HepG2 (cell line): ENCODE data around the gene PTGES3. TPM values are rescaled to one million over a fixed set of nuclear protein-coding genes. Genes with fewer than 3 reads are reported as not detected.

ENCODE experiments used
- ASH2L ChIP-seq: fragments of 300-600, 200-600 bp; sonication (generic); IDR thresholded peaks from 2 replicates; pipeline ENCODE4 v1.7.0; 2017; ENCODE audit warnings: low read depth, mild to moderate bottlenecking, moderate library complexity, mixed read lengths, low read length; ENCODE audit not compliant: insufficient read length
- ATF7 ChIP-seq, 2 experiments: fragments of 450-650 bp in 1 of 2; sonication (generic) in 1 of 2; formaldehyde crosslinking in 1 of 2; IDR thresholded peaks; 2 replicates each; pipeline versions ENCODE4 v1.4.0 to v1.6.1; 2016 to 2020; ENCODE audit warnings: antibody characterized with exemption in 1 of 2, mild to moderate bottlenecking in 1 of 2, missing genetic modification reagents in 1 of 2
- KAT8 ChIP-seq: IDR thresholded peaks from 2 replicates; pipeline ENCODE4 v1.6.1; 2016; ENCODE audit warnings: missing genetic modification reagents, missing compliant biosample characterization
- NCOA1 ChIP-seq: sonication (generic); formaldehyde crosslinking; IDR thresholded peaks from 2 replicates; pipeline ENCODE4 v1.9.0; 2021; ENCODE audit warnings: missing genetic modification reagents
- NFRKB ChIP-seq: fragments of 450-650 bp; IDR thresholded peaks from 2 replicates; pipeline ENCODE4 v1.6.1; 2017
- NR1H2 ChIP-seq: sonication (generic); formaldehyde crosslinking; IDR thresholded peaks from 2 replicates; pipeline ENCODE4 v1.8.1; 2022; ENCODE audit warnings: low read depth, missing genetic modification reagents, borderline replicate concordance
- SETDB1 ChIP-seq: sonication (generic); formaldehyde crosslinking; IDR thresholded peaks from 2 replicates; pipeline ENCODE4 v1.5.1; 2020; ENCODE audit warnings: missing genetic modification reagents, mild to moderate bottlenecking, borderline replicate concordance
- ZBTB1 ChIP-seq: sonication (generic); formaldehyde crosslinking; IDR thresholded peaks from 2 replicates; pipeline ENCODE4 v1.4.0; 2020; ENCODE audit warnings: missing genetic modification reagents, borderline replicate concordance
- ZFP36L2 ChIP-seq: sonication (generic); formaldehyde crosslinking; IDR thresholded peaks from 2 replicates; pipeline ENCODE4 v1.4.0; 2020; ENCODE audit warnings: missing genetic modification reagents
- ZNF335 ChIP-seq: sonication (generic); formaldehyde crosslinking; IDR thresholded peaks from 2 replicates; pipeline ENCODE4 v1.4.0; 2020; ENCODE audit warnings: missing genetic modification reagents
- ZNF367 ChIP-seq: sonication (generic); formaldehyde crosslinking; IDR thresholded peaks from 2 replicates; pipeline ENCODE4 v1.4.0; 2020; ENCODE audit warnings: missing genetic modification reagents, borderline replicate concordance
- ZNF841 ChIP-seq: sonication (generic); formaldehyde crosslinking; IDR thresholded peaks from 2 replicates; pipeline ENCODE4 v1.8.1; 2023; ENCODE audit warnings: missing genetic modification reagents, borderline replicate concordance
- ZSCAN12 ChIP-seq: sonication (generic); formaldehyde crosslinking; IDR thresholded peaks from 2 replicates; pipeline ENCODE4 v1.9.0; 2021; ENCODE audit warnings: mild to moderate bottlenecking, missing genetic modification reagents
- polyA plus RNA-seq, 8 experiments: library from polyadenylated mRNA; depleted of rRNA in 3 of 8; stranded (reverse) in 7 of 8; unstranded in 1 of 8; fragments of >200 nt; fragmentation: Illumina TruSeq in 4 of 8; extraction: Trizol in 4 of 8; gene quantifications; 2 replicates each; pipeline versions ENCODE4 v1.2.1 to v1.2.3, GENCODE V29; 2011 to 2016; ENCODE audit warnings: low read depth in 4 of 8, missing spikeins in 1 of 8, mixed read lengths in 1 of 8; ENCODE audit not compliant: insufficient read depth in 1 of 8
- total RNA-seq, 5 experiments: library from RNA; depleted of rRNA; stranded (reverse); fragments of >200 nt; fragmentation: Illumina TruSeq; extraction: Trizol; gene quantifications; 2 replicates each; pipeline ENCODE4 v1.2.3, GENCODE V29; 2016; ENCODE audit warnings: low read depth in 1 of 5
- TF ChIP-seq, protein P1 (sequence below): sonication (generic); formaldehyde crosslinking; IDR thresholded peaks from 2 replicates; pipeline ENCODE4 v1.5.0; 2020; ENCODE audit warnings: missing genetic modification reagents
- TF ChIP-seq, protein P2 (sequence below): sonication (generic); formaldehyde crosslinking; IDR thresholded peaks from 2 replicates; pipeline ENCODE4 v1.4.0; 2020; ENCODE audit warnings: missing genetic modification reagents, borderline replicate concordance
- TF ChIP-seq, protein P3 (sequence below): sonication (generic); formaldehyde crosslinking; IDR thresholded peaks from 2 replicates; pipeline ENCODE4 v1.4.0; 2020; ENCODE audit warnings: mild to moderate bottlenecking, missing genetic modification reagents
- TF ChIP-seq, protein P4 (sequence below): sonication (generic); formaldehyde crosslinking; IDR thresholded peaks from 2 replicates; pipeline ENCODE4 v1.8.0; 2022; ENCODE audit warnings: missing genetic modification reagents, mild to moderate bottlenecking, borderline replicate concordance

PTGES3 gene
- total and polyA plus RNA-seq, 2 of the 13 experiments (the other 11 are each of a cell fraction or from before 2014, with no cell fraction given): 54.4 to 159 TPM

DNA sequence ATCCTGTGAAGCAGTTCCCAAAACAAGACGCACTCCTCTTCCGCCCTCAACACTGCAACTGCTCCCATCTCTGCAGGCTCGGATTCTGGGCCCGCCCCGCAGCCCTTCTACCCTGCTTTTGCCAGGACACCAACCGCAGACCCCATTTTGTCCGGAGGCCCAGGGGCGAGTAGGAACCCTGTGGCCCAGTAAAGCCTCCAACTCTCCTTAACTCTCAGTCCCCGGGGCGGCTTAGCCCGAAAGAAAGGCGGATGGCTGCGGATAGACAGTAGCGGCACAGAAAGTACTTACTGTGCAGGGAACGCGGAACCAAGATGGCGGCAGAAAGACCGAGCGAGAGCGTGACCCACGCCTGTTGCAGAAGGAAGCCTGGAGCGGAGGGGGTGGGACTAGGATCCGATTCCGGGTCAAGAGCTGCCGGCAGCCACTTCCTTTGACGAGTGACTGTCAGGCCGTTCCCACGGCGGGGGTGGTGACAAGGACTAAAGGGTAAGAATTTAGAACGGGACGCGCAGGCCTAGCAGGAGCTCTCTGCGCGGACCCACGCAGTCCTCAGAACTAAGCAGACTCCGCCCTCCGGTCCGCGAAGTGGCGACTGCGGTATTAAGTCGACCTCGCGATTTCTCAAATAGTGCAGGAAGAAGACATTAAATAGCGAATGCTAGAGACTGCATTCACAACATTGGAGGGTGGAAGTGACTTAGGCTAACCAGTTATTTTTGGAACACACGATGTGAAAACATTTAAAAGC lies 37.1 kb upstream of the PTGES3 start, which contains the start of gene NACA (continued):
- TF ChIP-seq, protein P1, sequence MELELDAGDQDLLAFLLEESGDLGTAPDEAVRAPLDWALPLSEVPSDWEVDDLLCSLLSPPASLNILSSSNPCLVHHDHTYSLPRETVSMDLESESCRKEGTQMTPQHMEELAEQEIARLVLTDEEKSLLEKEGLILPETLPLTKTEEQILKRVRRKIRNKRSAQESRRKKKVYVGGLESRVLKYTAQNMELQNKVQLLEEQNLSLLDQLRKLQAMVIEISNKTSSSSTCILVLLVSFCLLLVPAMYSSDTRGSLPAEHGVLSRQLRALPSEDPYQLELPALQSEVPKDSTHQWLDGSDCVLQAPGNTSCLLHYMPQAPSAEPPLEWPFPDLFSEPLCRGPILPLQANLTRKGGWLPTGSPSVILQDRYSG: no peak
- TF ChIP-seq ZNF841 (CRISPR knock-in tag) (no peak), ZFP36L2 (CRISPR knock-in tag) (no peak; the same call in 1 of the 2 replicates), ZNF367 (no peak), KAT8 (CRISPR knock-in tag) (peak; percentile 97), ZBTB1 (CRISPR knock-in tag) (no peak), ZNF335 (CRISPR knock-in tag) (peak; percentile 88; the same call in 1 of the 2 replicates), SETDB1 (CRISPR knock-in tag) (no peak), ZSCAN12 (0 out of 2 replicates have a peak, but pooled peaks have one; percentile 74), NR1H2 (no peak), ASH2L (peak; percentile 96), NCOA1 (0 out of 2 replicates have a peak, but pooled peaks have one; percentile 47), ATF7 (IDR thresholded peaks at IDR 0.05) (no peak), ATF7 (CRISPR knock-in tag; IDR thresholded peaks at IDR 0.05) (peak; percentile 45; the same call in 1 of the 2 replicates), NFRKB (peak; percentile 99)
- TF ChIP-seq, protein P2, sequence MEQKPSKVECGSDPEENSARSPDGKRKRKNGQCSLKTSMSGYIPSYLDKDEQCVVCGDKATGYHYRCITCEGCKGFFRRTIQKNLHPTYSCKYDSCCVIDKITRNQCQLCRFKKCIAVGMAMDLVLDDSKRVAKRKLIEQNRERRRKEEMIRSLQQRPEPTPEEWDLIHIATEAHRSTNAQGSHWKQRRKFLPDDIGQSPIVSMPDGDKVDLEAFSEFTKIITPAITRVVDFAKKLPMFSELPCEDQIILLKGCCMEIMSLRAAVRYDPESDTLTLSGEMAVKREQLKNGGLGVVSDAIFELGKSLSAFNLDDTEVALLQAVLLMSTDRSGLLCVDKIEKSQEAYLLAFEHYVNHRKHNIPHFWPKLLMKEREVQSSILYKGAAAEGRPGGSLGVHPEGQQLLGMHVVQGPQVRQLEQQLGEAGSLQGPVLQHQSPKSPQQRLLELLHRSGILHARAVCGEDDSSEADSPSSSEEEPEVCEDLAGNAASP: peak; percentile 49; the same call in 1 of the 2 replicates
- TF ChIP-seq, protein P3, sequence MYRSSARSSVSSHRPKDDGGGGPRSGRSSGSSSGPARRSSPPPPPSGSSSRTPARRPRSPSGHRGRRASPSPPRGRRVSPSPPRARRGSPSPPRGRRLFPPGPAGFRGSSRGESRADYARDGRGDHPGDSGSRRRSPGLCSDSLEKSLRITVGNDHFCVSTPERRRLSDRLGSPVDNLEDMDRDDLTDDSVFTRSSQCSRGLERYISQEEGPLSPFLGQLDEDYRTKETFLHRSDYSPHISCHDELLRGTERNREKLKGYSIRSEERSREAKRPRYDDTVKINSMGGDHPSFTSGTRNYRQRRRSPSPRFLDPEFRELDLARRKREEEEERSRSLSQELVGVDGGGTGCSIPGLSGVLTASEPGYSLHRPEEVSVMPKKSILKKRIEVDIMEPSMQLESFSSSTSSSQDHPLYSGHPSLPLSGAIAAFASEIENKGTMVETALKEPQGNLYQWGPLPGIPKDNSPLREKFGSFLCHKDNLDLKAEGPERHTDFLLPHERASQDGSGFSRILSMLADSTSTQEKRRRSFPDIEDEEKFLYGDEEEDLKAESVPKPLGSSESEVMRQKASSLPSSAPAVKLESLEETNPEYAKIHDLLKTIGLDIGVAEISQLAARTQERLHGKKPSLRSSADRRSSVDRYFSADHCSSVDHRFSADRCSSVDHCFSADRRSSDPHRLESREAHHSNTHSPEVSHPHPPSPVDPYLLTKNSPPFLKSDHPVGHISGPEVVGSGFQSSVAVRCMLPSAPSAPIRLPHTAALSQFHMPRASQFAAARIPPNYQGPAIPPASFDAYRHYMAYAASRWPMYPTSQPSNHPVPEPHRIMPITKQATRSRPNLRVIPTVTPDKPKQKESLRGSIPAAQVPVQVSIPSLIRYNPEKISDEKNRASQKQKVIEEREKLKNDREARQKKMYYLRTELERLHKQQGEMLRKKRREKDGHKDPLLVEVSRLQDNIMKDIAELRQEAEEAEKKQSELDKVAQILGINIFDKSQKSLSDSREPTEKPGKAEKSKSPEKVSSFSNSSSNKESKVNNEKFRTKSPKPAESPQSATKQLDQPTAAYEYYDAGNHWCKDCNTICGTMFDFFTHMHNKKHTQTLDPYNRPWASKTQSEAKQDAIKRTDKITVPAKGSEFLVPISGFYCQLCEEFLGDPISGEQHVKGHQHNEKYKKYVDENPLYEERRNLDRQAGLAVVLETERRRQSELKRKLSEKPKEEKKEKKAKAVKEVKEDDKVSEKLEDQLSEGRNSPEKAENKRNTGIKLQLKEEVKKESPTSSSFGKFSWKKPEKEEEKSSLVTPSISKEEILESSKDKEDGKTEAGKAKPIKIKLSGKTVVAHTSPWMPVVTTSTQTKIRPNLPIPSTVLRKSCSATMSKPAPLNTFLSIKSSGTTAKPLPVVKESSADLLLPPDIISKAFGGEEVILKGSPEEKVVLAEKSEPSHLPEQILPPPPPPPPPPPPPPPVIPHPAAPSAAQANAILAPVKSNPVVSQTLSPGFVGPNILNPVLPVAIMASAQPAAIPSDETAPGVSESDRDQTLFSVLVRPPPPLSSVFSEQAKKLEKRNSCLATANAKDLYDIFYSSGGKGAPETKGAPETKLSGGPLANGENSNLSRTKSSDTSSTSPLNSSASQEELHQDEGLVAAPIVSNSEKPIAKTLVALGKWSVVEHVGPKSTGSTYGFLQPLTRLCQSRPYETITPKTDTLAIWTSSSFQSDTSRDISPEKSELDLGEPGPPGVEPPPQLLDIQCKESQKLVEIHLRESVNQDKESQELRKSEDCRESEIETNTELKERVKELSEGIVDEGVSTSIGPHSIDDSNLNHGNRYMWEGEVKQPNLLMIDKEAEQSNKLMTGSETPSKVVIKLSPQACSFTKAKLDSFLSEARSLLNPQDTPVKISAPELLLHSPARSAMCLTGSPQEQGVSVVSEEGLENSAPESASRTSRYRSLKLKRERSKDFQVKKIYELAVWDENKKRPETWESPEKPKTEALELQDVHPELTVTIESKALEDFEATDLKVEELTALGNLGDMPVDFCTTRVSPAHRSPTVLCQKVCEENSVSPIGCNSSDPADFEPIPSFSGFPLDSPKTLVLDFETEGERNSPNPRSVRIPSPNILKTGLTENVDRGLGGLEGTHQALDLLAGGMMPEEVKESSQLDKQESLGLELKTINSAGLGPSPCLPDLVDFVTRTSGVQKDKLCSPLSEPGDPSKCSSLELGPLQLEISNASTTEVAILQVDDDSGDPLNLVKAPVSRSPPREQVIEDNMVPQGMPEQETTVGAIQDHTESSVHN (CRISPR knock-in tag): peak; percentile 29; the same call in 1 of the 2 replicates
- TF ChIP-seq, protein P4, sequence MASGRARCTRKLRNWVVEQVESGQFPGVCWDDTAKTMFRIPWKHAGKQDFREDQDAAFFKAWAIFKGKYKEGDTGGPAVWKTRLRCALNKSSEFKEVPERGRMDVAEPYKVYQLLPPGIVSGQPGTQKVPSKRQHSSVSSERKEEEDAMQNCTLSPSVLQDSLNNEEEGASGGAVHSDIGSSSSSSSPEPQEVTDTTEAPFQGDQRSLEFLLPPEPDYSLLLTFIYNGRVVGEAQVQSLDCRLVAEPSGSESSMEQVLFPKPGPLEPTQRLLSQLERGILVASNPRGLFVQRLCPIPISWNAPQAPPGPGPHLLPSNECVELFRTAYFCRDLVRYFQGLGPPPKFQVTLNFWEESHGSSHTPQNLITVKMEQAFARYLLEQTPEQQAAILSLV (CRISPR knock-in tag): peak; percentile 36; the same call in 1 of the 2 replicates
